Natural killer cell (primary cell): ENCODE measurements around the gene HUS1B. TPM values are rescaled to one million over a fixed set of nuclear protein-coding genes. Genes with fewer than 3 reads are reported as not detected.

Experiments
- ATAC-seq, 3 donors: fragments of 150-1000 bp in 2 of 3; fragments of 200-7000 bp in 1 of 3; cut with Tn5 transposase; 1 replicate in 1 of 3; 2 replicates in 2 of 3; pipeline ENCODE4 v1.10.0; 2021; ENCODE audit warnings: mild to moderate bottlenecking in 2 of 3, moderate library complexity in 2 of 3
- DNase-seq, 2 donors: peaks; one replicate each; pipeline versions ENCODE4 v3.0.0 to v3.0.0-alpha.2; 2013 to 2021; ENCODE audit warnings: mixed read lengths in 1 of 2
- H3K27ac ChIP-seq: one replicate; pipeline ENCODE4 v1.5.1; 2013; ENCODE audit warnings: mild to moderate bottlenecking, low read length
- H3K27me3 ChIP-seq: one replicate; pipeline ENCODE4 v1.6.1; 2013; ENCODE audit warnings: low read length; ENCODE audit not compliant: control insufficient read depth, insufficient read depth
- H3K36me3 ChIP-seq: one replicate; pipeline ENCODE4 v1.6.1; 2013; ENCODE audit warnings: low read length; ENCODE audit not compliant: control insufficient read depth, insufficient read depth
- H3K4me1 ChIP-seq: one replicate; pipeline ENCODE4 v1.6.1; 2013; ENCODE audit warnings: low read length; ENCODE audit not compliant: control insufficient read depth, insufficient read depth
- H3K4me3 ChIP-seq: one replicate; pipeline ENCODE4 v1.5.1; 2013; ENCODE audit warnings: low read length
- H3K9me3 ChIP-seq: one replicate; pipeline ENCODE4 v1.6.1; 2013; ENCODE audit warnings: low read length; ENCODE audit not compliant: control insufficient read depth, insufficient read depth
- H3K27ac Mint-ChIP-seq, 2 donors: one replicate each; pipeline ENCODE4 v1.8.0; 2022; ENCODE audit warnings: mild to moderate bottlenecking in 2 of 2, mixed read lengths in 2 of 2, moderate library complexity in 1 of 2
- H3K27me3 Mint-ChIP-seq, 2 donors: one replicate each; pipeline ENCODE4 v1.8.0; 2022; ENCODE audit warnings: low read depth in 2 of 2, mixed read lengths in 2 of 2
- H3K36me3 Mint-ChIP-seq: one replicate; pipeline ENCODE4 v1.8.0; 2022; ENCODE audit warnings: mixed read lengths
- H3K4me1 Mint-ChIP-seq, 2 donors: one replicate each; pipeline ENCODE4 v1.8.0; 2022; ENCODE audit warnings: mixed read lengths in 2 of 2
- H3K4me3 Mint-ChIP-seq: one replicate; pipeline ENCODE4 v1.8.0; 2022; ENCODE audit warnings: mild to moderate bottlenecking, moderate library complexity, mixed read lengths
- H3K9me3 Mint-ChIP-seq, 2 donors: one replicate each; pipeline ENCODE4 v1.8.0; 2022; ENCODE audit warnings: mixed read lengths in 2 of 2
- WGBS: methylation state at CpG from one replicate; pipeline ENCODE4 v1.1.7; 2013; ENCODE audit warnings: missing lambda C conversion rate; ENCODE audit not compliant: insufficient coverage; 5-methylcytosine and 5-hydroxymethylcytosine counted together
- intact Hi-C: fragments of 100-400 bp; cut with micrococcal nuclease; formaldehyde crosslinking; loops from one replicate; pipeline ENCODE4 v1.14.2; 2022
- total RNA-seq, 4 donors: library from RNA; stranded (reverse); fragments of 120-200 nt in 1 of 4; gene quantifications; one replicate each; pipeline versions ENCODE4 v1.2.3 to v1.2.4, GENCODE V29; 2013 to 2022
- TF ChIP-seq, protein P1 (sequence below): fragments of 200-600 bp; IDR thresholded peaks from one replicate; pipeline ENCODE4 v1.8.0; 2022; ENCODE audit warnings: antibody characterized with exemption

Gene HUS1B
- total RNA-seq, 3 donors from 2014 or later (not counting 1 experiment from before 2014, with no cell fraction given): 1.5 to 3.4 (median 2.8) TPM

DNA sequence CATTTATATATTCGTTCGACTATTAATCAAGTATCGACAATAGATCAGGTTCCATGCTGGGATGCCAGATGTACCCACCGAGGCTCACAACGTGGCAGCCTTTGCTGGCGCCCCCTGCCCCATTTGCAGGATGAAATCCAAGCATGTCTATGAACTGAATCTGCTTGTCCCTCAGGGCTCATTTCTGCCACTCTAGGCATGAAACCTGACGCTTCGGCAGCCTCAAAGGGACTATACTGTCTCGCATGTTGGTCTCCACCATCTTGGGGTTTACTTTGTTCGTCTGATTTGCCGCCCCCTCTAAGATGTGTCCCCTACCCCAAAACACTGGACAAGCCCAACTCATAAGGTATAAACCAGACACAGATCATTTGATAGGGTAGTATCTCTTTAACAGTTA lies 36.7 kb downstream of the HUS1B start:
- Mint-ChIP-seq H3K9me3 (no peaks in the 10 kb centered on the region), H3K27ac (no peak overlapping the region), H3K27me3 (no peaks in the 10 kb centered on the region), H3K4me3 (no peak overlapping the region), H3K4me1 (peaks cover 0 to 12% of the 10 kb centered on the region in 2 donors), H3K36me3 (peaks cover 8% of the 10 kb centered on the region)
- no peaks in the 10 kb centered on the region for H3K4me1 ChIP-seq
- DNase-seq (no peak), ATAC-seq (no peak)
- H3K36me3 ChIP-seq: peaks cover 20% of the 10 kb centered on the region
- H3K9me3 ChIP-seq: no peaks in the 10 kb centered on the region
- TF ChIP-seq, protein P1, sequence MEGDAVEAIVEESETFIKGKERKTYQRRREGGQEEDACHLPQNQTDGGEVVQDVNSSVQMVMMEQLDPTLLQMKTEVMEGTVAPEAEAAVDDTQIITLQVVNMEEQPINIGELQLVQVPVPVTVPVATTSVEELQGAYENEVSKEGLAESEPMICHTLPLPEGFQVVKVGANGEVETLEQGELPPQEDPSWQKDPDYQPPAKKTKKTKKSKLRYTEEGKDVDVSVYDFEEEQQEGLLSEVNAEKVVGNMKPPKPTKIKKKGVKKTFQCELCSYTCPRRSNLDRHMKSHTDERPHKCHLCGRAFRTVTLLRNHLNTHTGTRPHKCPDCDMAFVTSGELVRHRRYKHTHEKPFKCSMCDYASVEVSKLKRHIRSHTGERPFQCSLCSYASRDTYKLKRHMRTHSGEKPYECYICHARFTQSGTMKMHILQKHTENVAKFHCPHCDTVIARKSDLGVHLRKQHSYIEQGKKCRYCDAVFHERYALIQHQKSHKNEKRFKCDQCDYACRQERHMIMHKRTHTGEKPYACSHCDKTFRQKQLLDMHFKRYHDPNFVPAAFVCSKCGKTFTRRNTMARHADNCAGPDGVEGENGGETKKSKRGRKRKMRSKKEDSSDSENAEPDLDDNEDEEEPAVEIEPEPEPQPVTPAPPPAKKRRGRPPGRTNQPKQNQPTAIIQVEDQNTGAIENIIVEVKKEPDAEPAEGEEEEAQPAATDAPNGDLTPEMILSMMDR: no peak
- no peak overlapping the region for H3K27ac ChIP-seq
- no peak overlapping the region for H3K4me3 ChIP-seq
- no peaks in the 10 kb centered on the region for H3K27me3 ChIP-seq
- WGBS: 98% methylated on average over 11 of the region's 11 CpGs
- intact Hi-C loops: no loop called here

DNA sequence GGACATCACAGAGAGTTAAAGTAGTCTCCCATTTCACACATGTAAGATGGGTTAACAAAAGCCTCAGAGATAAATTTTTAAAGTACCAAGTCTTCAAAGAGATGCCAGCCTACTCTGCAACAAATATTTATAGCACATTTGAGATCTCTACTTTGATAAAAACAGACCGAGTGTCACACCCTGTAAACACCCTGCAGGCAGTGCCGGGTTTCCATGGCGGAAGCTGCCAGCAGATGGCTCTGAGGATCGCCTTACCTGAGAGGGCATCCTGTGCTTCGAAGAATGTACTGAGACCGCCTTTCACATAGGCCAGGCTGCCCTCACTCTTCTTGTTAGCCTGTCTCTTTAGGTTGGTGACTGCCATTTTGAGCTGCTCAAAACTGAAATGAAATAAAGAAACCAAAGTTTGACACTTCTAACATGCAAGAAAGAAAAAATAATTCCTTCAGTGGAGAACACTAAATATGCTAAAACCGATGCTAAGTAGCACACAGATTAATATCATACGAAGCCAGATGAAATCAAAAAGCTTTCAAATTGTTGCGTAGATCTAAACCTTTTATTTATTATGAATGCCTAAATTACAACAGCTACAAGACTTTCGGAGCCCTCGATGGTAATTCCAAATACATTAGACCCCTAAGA lies 39.3 kb downstream of the HUS1B start:
- 89% methylated on average over 9 of the region's 11 CpGs for WGBS
- intact Hi-C loops: no loop called here
- ATAC-seq (no peak), DNase-seq (peak in 1 of 2 donors; percentile 13)
- Mint-ChIP-seq H3K27me3 (no peaks in the 10 kb centered on the region), H3K4me1 (peaks cover 0 to 5% of the 10 kb centered on the region in 2 donors), H3K9me3 (no peaks in the 10 kb centered on the region), H3K36me3 (peaks cover 8% of the 10 kb centered on the region), H3K27ac (no peak overlapping the region), H3K4me3 (no peak overlapping the region)
- Histone ChIP-seq H3K4me1 (no peaks in the 10 kb centered on the region), H3K27me3 (no peaks in the 10 kb centered on the region), H3K9me3 (no peaks in the 10 kb centered on the region), H3K27ac (no peak overlapping the region), H3K4me3 (no peak overlapping the region), H3K36me3 (peaks cover 25% of the 10 kb centered on the region)
- TF ChIP-seq, protein P1: no peak

DNA sequence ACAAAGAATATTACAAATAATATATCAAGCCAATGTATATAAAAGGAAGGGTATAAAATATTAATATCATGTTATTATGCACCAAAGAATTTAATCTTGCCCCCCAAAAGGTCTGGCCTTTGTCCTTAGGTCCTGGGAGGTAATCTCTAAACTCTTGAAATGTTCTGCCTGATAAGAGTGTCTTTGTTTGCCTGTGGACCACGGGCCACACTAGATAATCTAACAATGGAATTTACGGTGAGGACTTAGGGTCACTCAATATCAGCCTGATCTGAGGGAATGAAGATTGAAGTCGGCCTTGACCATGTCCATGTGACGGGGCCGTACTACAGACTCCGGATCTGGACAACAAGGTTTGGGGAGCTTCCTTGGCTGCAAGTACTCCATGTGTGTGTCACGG lies 42.9 kb downstream of the HUS1B start:
- intact Hi-C loops: no loop called here
- H3K27ac ChIP-seq: no peak overlapping the region
- no peaks in the 10 kb centered on the region for H3K9me3 Mint-ChIP-seq

More for the DNA sequence above, 42.9 kb downstream of the HUS1B start:
- WGBS: 95% methylated on average over 7 of the region's 7 CpGs
- peaks cover 29% of the 10 kb centered on the region for H3K36me3 ChIP-seq
- DNase-seq (no peak), ATAC-seq (no peak)
- Mint-ChIP-seq H3K4me1 (peaks cover 0 to 6% of the 10 kb centered on the region in 2 donors), H3K36me3 (peaks cover 12% of the 10 kb centered on the region), H3K4me3 (no peak overlapping the region), H3K27me3 (no peaks in the 10 kb centered on the region), H3K27ac (no peak overlapping the region)
- TF ChIP-seq, protein P1: no peak
- no peak overlapping the region for H3K4me3 ChIP-seq
- no peaks in the 10 kb centered on the region for H3K27me3 ChIP-seq
- no peaks in the 10 kb centered on the region for H3K9me3 ChIP-seq
- no peaks in the 10 kb centered on the region for H3K4me1 ChIP-seq
